Heart left ventricle (tissue), 13 donors: ENCODE measurements around the gene TAOK3.

Experiments used
- CTCF ChIP-seq, 12 donors: fragments of 200-600 bp; sonication (generic) in 4 of 12; IDR thresholded peaks; one replicate each; pipeline versions ENCODE4 v1.5.0 to v1.8.0; 2018 to 2022; ENCODE audit warnings: antibody characterized with exemption in 12 of 12, mild to moderate bottlenecking in 5 of 12
- POLR2A ChIP-seq, 2 donors: fragments of 450-650 bp; IDR thresholded peaks; one replicate each; pipeline ENCODE4 v1.6.1; 2017; ENCODE audit warnings: antibody characterized with exemption in 2 of 2, mild to moderate bottlenecking in 2 of 2, moderate library complexity in 2 of 2
- donor health status: ischemic (EF 13 %, LVEDD 7.1; RV severe dilation, severe dysfunction).
- donor health status: DM: no; HTN: yes; CAD: no.
- donor health status: DM: no; HTN: no; CAD: no.
- donor health status: ischemic (EF 25% LVEDD 6.9; RV normal size, moderate dysfunction).
- donor health status: ischemic (EF 25% LVEDD 5.7; RV mildly dilated, moderate dysfunction).
- donor health status: ischemic (EF 35%, LVEDD 5.7; RV mildly dilated, moderate dysfunction).
- donor health status: nonischemic (EF 11% LVEDD 7.7; RV severe dilation, severe dysfunction).
- donor health status: DM: yes; HTN: yes; CAD: no.
- donor health status: PGD.
- donor health status: ischemic (EF 29% LVEDD 5.4; RV normal size, mild dysfunction).
- donor health status: nonischemic (EF 23%, LVEDD 6.1; RV moderate dilation, normal function).

DNA sequence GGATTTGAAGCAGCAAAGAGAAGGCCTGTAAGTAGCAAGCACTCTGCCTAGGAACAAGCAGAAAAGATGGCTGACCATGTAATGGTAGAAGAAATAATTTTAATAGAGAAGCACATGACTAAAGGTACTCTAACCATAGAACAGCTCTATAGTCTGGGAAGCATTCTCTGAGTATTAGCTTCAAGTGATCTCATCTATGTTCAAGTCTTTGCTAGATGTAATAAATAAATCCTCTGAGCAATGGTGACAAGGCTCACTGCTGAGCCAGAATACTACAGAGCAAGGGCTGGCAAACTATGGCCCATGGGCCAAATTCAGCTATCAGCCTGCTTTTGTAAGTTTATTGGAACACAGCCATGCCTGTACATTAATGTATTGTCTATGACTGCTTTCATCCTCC, 152.0 kb downstream of the TAOK3 start:
- TF ChIP-seq CTCF (IDR thresholded peaks at IDR 0.05) (no peak), POLR2A (IDR thresholded peaks at IDR 0.05) (no peak)
